ENCODE data around the gene FBXL20. TPM values are rescaled to one million over a fixed set of nuclear protein-coding genes. Genes with fewer than 3 reads are reported as not detected.

Gene FBXL20
- total RNA-seq, 1 donor from 2014 or later: 12.7 TPM

DNA sequence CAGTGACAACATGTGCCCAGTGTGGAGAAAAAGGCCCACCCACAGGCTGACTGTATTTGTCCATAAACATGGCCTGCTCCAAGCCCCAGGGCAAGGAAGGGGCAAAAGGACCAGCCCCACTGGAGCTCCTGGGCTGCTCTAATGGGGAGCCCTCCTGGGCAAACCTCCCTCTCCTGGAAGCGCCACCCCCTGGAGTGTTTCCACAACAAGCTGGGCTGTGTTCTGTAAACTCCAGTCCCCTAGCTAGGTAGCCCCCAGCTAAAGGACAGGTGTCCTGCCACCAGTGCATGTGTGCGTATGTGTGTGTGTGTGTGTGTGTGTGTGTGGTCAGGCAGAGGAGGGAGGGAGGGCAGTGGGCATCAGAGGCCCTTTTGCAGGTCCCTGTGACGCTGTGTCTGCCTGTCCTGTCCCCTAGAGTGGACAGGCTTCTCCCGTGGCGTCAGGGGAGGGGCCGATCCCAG, 164.4 kb downstream of the FBXL20 start:
- no peak for ATAC-seq
- no peak for DNase-seq (ENCODE audit: missing footprints)
- intact Hi-C loops (cut with DNase I): no loop called here

DNA sequence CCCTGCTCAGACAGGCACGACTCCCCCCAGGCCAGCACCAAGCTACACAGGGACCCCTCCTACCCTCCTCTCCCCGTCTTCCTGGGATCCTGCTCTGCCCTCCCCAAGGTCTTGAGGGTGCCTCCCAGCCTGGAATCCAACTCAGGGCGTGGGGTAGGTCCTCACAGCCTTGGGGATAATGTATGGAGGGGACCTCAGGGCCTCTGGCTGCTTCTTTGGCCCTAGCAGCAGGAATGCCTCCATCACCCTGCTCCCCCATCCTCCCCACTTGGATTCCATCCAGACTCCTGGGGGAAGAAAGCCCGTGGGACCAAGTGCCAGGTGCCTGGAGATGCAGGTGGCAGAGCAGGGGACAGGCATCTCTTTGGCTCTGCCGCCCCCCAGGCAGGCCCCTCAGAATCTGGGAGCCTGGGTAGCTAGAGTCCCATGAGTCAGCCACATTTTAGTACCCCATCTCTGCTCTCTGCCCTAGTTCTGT, 164.9 kb downstream of the FBXL20 start:
- DNase-seq (ENCODE audit: missing footprints) (no peak), ATAC-seq (no peak)
- intact Hi-C loops (cut with DNase I): no loop called here

DNA sequence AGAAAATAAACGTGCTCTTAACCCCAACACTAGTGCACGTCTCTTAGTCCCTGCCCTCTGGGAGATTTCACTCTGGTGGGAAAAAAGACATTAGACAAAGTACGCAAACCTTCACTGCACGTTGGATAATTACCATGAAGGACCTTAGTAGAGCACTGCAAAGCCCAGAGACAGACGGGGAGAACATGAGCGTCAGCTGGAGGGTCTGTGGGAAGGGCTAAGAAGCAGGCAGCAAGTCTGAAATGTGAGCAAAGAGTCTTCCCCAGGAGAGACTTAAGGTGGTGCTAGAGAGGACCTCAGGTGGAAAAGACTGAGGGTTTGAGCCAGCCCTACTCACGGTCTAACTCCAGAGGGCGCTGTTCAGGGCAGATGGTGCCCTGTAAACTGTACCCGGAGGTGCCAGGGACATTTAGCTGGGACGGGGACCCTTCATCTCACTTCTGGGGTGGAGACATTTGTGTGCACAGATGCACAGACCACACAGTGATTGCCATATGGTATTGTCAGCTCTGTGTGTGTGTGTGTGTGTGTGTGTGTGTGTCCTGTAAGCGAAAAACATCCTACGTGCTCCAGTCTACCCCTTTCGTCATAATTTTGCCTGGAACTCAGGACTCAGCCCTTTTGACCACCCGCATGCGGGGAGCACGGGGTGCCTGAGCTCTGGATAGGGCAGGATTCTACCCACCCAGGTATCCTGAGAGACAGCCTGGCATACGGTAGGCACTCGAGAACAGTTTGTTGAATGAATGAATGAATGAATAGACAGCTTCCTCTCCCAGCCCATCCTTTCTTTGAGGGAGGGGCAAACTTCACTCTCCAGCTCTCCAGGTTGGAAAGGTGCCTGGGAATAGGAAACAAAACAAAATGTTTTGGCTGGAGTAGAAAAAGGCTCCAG, 165.6 kb downstream of the FBXL20 start:
- ATAC-seq (no peak), DNase-seq (ENCODE audit: missing footprints) (no peak)
- intact Hi-C loops (cut with DNase I): no loop called here

DNA sequence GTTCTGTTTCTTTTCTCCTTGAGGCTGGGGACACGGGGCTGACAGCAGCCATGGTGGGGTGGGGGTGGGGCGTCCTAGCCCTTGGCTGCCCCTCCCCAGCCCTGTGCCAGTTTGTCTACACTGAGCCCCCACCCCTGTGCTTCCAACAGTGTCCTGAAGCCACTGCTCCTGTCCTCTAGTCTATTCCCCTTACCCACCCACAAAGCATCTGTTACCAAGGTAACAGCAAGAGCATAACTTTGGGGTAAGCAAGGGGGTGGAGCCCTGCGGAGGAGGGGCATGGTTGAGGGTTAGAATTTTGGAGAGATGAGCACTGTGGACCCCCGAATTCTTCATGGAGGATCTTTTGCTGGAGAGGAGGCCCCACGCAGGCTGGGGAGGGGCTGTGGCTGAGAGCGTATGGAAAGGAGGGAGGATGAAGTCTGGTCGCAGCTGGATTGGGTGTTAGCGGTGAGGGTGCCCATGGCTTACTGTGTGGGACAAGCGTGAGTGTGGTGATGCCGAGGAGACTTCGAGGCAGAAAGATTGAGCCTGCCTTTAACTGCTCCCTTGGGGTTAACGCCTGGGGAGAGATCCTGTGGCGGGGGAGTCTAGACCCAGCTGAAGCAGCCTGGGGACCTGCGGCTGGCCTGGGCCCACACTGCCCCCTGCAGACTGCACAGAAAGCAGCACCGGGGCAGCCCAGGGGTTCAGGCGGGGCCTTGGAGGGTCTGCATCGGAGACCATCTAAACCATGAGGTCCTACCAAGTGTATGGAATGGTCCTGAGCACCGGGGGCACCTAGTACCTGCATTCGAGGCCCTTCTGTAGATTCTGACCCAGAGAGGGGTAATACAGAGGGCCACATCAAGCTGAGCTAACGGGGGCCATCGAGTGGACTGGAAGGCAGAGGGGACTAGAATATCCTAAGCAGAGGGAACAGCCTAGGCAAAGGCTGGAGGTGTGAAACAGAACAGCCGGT, 169.6 kb downstream of the FBXL20 start:
- ATAC-seq: peak; percentile 81
- peak; percentile 69 for DNase-seq (ENCODE audit: missing footprints)
- intact Hi-C loops (cut with DNase I): loop anchor here (2.0 kb wide), 1 partner anchor 23 kb away; no protein-coding TSS in a partner anchor

DNA sequence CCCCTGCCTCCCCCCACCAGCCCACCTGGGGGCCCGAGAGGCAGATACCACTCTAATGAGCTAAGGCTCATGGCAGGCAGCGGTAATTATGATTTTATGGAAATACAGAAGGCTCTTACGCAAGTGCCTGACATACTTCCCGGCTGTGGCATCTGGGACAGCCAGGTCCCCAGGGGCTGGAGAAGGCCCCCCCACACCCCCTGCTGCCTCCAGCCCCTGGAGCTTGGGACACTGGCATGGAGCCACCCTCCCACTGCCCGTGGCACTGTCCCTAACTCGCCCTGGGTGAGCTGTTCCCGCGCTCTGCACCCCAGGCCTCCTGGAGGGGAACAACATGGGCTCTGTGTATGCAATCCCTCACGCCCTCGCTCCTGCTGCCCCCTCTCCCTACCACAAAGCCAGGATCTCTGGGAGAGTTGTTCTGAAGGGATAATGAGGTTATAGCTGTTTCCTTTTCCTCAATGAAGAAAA, 170.3 kb downstream of the FBXL20 start:
- intact Hi-C loops (cut with DNase I): no loop called here
- DNase-seq (ENCODE audit: missing footprints): no peak
- ATAC-seq: no peak

DNA sequence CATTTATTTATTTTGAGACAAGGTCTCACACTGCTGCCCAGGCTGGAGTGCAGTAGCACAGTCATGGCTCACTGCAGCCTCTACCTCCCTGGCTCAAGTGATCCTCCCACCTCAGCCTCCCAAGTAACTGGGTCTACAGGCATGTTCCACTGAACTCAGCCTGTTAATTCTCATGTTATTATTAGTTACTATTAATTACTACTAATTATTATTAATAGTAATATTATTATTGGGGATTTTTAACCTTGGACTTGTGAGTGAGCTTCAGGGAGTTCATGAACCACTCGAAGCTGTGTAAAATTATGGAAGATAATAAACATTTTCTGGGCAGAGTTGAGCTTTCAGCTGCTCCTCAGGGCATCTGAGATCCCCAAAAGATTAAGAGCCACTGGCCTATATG, 171.1 kb downstream of the FBXL20 start:
- intact Hi-C loops (cut with DNase I): no loop called here
- no peak for ATAC-seq

DNA sequence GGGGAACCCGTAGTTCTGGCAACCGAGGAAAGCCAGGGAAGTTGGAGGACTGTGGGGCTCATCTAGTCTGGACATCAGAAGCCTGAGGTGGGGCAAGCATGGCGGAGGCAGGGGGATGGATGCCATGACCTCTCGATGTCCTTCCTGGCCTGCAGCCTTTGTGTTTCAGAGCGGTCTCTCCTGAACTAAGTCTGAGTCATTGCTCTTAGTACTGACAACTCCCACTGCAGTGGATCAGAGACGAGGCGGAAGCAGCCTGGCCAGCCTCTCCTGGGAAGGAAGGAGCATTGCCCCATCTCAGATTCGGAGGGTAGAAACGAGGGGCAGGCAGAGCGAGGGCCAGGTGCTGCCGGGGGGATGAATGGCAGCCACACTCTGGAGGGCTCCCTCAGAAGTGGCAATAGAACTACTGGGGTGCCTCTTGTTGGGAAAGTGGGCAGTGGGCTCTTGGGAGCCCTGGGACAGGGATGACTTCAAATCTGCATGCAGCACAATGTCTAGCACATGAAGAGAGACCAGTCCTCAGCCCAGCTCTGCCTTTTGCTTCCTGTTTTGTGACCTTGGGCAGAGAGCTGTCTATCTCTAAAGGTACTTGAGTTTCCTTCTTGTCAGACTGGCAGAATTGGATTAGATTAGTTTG, 172.0 kb downstream of the FBXL20 start:
- ATAC-seq (no peak), DNase-seq (ENCODE audit: missing footprints) (no peak)
- intact Hi-C loops (cut with DNase I): no loop called here

More for the DNA sequence above, 171.1 kb downstream of the FBXL20 start:
- no peak for DNase-seq (ENCODE audit: missing footprints)

DNA sequence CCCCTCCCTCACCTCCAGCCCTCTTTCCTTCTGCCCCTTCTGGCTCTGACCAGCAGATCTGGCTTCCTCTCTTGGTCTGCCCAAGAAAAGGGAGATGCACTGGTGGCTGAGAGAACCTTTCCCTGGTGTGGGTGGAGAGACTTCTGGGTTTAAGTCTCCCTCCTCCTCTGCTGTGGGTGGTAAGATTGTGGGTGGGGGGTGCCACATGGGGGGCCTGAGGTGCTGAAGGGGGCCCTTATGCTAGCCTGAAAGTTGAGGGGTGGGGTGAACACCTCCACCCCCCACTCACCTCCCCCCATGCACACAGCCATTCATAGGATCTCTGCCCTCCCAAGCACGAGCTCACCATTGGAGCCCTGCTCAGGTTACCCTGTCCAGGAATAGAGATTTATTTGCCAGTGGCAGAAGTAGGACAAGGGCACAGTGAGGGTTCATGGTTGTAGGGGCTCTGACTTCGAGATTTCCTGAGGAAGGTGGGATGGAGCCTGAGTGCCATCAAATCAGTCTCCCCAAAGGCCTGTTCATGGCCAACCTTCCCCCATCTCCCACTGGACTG, 174.0 kb downstream of the FBXL20 start:
- no peak for ATAC-seq
- intact Hi-C loops (cut with DNase I): no loop called here

DNA sequence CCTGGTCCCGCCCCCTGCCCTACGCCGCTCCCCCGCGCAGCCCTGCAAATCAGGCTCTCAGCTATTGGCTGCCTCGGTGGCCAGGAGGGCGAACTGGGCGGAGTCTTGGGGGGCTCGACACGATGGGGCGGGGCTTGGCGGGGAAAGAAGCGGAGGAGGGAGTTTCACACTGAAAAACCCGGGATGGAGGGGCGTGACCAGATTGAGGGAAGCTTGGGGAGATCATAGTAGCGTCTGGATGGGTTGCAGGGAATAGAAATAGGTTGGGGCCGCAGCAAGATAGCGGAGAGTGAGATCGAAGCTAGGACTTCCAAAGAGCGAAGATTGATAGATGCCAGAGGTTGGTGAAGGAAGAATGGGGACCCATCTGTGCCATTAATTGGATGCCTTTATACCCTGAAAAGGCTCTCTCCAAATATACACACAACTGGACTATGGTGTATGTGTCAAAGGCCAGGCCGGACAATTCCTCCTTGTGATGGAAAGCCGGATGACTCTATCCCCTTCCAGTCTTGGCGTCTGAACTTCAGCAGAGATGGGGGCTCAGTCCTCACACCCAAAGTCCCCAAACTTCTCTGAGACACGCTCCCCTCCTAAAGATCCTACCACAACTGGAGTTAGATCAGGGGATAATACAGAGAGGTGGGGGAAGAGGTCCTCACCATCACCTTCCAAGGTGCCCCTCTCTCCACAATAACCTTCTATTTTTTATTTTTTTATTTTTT, 175.3 kb downstream of the FBXL20 start:
- intact Hi-C loops (cut with DNase I): no loop called here
- DNase-seq (ENCODE audit: missing footprints): no peak

More for the DNA sequence above, 174.0 kb downstream of the FBXL20 start:
- DNase-seq (ENCODE audit: missing footprints): no peak

DNA sequence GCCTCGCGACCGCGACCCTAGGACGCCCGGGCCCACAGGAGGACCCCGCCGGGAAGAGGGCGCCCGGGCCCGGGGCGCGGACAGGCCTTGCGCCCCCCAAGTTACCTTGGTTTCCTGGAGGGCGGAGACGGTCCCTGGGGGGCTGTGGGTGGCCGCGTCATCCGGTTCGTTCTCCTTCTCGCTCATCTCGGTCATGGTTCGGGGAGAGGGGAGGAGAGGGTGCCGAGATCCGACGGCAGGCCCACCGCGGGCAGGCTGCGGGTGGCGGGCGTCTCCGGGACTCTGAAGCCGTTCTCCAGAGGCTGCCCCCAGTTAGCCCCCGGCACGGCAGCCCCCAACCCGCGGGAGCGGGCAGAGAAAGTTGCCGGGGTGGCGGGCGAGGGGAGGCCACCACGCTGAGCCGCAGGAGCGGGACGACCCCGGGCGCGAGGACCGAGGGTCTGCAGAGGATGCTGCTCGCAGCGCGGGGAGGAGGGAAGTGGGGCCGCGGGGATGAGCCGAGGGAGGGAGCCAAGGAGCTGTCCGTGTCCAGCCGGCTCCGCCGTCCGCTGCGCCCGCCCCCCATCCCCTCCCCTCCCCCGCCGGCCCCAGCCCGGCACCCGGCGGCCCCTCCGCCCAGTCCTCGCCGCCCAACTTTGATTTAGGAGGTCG, 176.0 kb downstream of the FBXL20 start, which contains the start of gene STAC2:
TSS of gene STAC2 (minus strand) at position 638 of the 651 bp plus-strand sequence. CDS start at position 195, 443 bp downstream.
- intact Hi-C loops (cut with DNase I): no loop called here
- DNase-seq (ENCODE audit: missing footprints) (no peak), ATAC-seq (no peak)

More for the DNA sequence above, 175.3 kb downstream of the FBXL20 start:
- peak; percentile 82 for ATAC-seq

DNA sequence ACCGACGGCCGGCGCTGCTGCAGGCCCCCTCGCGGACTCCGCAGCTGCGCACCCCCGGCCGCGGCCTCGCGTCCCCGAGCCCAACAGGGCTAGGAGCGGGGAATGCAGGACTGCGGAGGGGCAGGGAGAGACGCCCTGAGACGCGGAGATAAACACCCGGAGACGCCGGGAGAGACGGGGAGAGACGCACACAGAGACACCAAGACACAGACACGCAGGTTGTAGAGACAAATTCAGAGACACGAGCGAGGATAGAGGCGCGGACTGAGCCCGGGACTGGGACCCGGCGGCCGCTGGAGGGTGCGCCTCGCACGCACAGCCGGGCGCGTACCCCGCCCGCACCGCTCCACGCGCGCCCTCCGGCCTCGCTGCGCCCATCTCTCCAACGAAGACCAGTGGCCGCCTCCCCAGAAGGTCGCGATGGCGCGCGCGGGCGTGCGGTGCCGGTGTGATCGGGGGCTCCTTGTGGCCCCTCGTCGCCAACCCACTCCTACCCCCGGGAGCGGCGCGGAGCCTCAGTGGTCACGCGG, 176.6 kb downstream of the FBXL20 start:
- ATAC-seq (no peak), DNase-seq (ENCODE audit: missing footprints) (no peak)
- intact Hi-C loops (cut with DNase I): no loop called here

DNA sequence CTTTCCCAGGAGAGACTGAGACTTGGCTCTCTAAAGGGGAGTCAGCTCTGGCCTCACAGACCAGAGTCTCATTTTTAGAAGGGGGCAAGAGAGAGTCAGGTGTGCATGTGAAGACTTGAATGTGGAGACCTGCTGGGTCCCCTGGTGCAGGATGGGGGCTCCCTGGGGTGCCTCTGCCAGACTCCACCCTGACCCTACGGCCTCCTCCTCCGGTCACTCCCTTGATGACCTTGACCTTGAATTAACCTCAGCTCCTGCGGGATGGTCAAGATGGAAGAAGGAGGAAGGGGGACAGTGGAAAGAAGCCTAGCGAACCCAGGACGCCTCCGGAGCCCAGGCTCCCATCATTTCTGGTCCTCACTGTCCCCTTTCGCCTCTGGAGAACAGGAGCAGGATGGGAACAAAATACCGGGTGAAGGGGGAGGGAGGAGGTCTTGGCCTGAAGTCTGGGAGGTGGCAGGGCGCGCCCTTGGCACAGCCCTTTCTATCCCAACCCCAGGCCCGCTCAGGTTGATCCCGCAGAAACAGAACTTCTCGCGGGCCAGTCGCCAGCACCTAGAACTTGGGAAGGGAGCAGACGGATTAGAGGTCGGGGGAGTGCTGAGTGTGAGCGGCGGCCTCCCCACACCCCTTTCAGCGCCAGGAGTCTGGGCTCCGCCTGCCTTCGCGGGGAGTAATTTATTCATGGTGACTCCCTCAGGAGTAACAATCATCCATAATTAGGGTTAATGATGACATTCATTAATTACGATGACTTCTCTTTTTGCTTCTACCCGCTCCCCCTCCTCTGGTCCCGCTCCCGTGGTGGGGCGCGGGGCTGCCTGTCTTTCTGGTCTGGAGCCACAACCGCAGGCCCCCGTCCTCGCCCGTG, 177.3 kb downstream of the FBXL20 start:
- DNase-seq (ENCODE audit: missing footprints) (no peak), ATAC-seq (no peak)
- intact Hi-C loops (cut with DNase I): no loop called here

DNA sequence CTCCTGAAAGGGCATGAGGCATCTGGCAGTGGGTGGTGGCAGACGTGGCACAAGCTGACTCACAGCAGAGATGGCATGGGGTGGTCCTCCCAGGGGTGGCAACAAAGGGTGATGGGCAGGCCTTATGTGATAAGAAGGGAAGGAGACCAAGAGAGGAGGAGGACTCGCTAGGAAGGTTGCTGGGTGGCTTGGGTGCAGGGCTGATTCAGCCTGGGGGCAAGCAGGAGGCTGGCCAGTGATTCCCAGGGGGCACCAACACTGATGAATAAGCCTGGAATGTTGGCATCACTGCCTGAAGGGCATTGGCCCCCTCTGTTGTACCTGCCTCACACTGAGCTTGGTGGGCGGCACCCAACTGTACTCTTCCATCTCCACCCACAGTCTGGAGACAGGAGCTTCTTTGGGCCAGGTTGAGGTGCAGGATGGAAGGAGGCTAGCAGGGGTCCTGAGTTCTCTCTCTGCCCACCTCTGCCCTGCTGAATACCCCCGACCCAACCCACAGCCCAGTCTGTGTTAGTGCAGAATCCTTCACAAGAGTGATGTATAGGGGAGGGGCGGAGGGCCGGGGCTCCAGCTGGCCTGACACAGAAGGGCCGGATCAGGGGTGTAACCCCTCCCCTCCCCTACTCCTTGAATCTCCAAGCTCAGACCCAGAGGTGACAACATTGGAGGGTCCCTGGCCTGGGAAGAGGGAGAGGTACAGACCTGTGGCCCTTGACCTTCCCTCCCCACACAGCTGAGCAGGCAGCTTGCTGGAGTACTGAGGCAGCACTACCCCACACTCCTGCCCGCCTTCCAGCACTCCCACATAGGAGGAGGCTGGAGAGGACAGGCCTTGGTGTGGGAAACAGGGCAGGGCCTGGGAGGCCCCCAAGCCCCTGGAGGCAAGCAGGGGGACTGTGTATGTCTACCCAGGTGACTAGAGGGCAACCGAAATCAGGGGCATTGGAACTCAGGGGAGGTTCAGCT, 178.3 kb downstream of the FBXL20 start:
- intact Hi-C loops (cut with DNase I): no loop called here
- ATAC-seq (no peak), DNase-seq (ENCODE audit: missing footprints) (no peak)

DNA sequence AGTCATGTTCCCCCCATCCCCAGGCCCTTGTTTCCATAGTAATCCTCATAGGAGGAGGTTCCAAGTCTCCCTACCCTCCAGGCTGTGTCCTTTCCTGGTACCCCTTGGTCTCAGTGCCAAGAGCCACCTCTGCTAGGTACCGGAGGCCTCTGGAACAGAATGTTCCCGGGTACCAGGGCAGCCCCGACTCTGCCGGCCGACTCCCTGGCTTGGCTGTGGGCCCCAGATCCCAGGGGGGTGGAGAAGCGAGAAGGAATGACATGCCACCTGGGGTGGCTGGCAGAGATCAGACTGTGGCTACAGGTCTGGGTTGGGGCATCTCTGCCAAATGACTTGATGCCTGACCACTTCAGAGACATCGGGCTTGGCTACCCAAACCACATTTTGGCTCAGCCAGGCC, 179.3 kb downstream of the FBXL20 start:
- ATAC-seq (no peak), DNase-seq (ENCODE audit: missing footprints) (no peak)
- intact Hi-C loops (cut with DNase I): no loop called here

DNA sequence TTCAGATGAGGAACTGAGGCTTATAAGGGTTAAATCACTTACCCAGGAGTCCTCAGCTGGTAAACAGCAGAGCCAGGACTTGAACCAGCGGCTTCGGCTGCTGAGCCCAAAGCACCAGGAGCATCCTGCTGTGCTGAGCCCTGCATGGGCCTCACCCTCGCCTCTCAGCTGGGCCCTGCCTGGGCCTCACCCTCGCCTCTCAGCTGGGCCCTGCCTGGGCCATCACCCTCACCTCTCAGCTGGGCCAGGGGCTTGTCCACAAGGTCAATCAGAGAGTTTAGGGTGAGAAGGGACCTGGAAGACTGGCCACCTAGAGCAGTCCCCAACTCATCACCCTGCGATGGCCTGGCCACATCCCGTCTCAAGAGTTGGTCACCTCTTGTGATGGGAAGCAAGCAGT, 179.9 kb downstream of the FBXL20 start:
- ATAC-seq: no peak
- intact Hi-C loops (cut with DNase I): no loop called here
- no peak for DNase-seq (ENCODE audit: missing footprints)
